ENCODE results near the gene AAGAB.
"Not testable (repeated sequence)": the region's sequence is repeated elsewhere in the genome, so short reads cannot be mapped to it uniquely, and the experiment has no call there.

Gene AAGAB

GRCh38 chr15:67156426-67156825 lies 98.0 kb downstream of the AAGAB start:
- Histone ChIP-seq H3F3A (ENCODE audit: insufficient read depth, low read length) (no peaks in the 10 kb centered on the region), H3K36me3 (replicated peaks; ENCODE audit: insufficient read depth, low read length) (no peaks in the 10 kb centered on the region), H3K27me3 (replicated peaks; ENCODE audit: insufficient read depth, low read length) (no peaks in the 10 kb centered on the region), H4K20me1 (ENCODE audit: insufficient read depth, low read length) (no peaks in the 10 kb centered on the region), H2AFZ (ENCODE audit: low read length) (no peak overlapping the region), H3K4me3 (ENCODE audit: low read length) (no peak overlapping the region), H3K27ac (ENCODE audit: low read length) (no peak overlapping the region), H3K4me2 (ENCODE audit: low read depth, low read length) (no peak overlapping the region), H3K79me2 (ENCODE audit: low read length) (no peaks in the 10 kb centered on the region), H3K9me3 (replicated peaks; ENCODE audit: insufficient read depth, low read length) (no peaks in the 10 kb centered on the region), H3K4me1 (ENCODE audit: low read length) (no peaks in the 10 kb centered on the region), H3K9ac (ENCODE audit: low read length) (no peak overlapping the region), H3K9me2 (replicated peaks; ENCODE audit: insufficient read depth, low read length) (no peaks in the 10 kb centered on the region)
- no peak for DNase-seq
- TF ChIP-seq EZH2phosphoT487 (IDR thresholded peaks at IDR 0.05; ENCODE audit: low read length) = no peak
- TF ChIP-seq EZH2 (optimal IDR thresholded peaks at IDR 0.05; ENCODE audit: low read depth, low read length) = no peak
- TF ChIP-seq CTCF (IDR thresholded peaks at IDR 0.05; ENCODE audit: low read length) = no peak

DNA sequence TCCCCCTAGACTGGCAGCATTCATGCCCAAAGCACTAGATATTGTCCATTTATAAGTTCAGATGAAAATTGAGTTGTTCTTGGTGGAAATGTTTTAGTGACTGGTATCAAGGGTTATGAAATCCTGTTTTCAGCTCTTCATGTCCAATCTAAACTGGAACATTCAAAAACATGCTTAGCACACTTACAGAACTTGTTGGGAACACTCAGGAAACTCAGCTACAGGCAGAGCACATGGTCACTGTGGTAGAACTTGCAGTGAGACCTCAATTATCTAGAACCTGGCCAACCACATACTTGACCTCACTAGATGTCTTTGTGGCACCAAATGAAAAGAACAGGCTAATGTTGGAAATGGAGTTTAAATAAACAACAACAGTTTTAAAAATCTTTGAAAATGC lies 100.2 kb downstream of the AAGAB start:
- H3K4me1 ChIP-seq (ENCODE audit: low read length) = no peaks in the 10 kb centered on the region
- DNase-seq = no peak
- H3K79me2 ChIP-seq (ENCODE audit: low read length) = no peaks in the 10 kb centered on the region
- no peaks in the 10 kb centered on the region for H3K27me3 ChIP-seq (replicated peaks; ENCODE audit: insufficient read depth, low read length)
- no peak overlapping the region for H2AFZ ChIP-seq (ENCODE audit: low read length)
- no peaks in the 10 kb centered on the region for H3F3A ChIP-seq (ENCODE audit: insufficient read depth, low read length)
- no peak for TF ChIP-seq EZH2phosphoT487 (IDR thresholded peaks at IDR 0.05; ENCODE audit: low read length)
- no peaks in the 10 kb centered on the region for H4K20me1 ChIP-seq (ENCODE audit: insufficient read depth, low read length)
- H3K27ac ChIP-seq (ENCODE audit: low read length) = no peak overlapping the region
- no peak overlapping the region for H3K9ac ChIP-seq (ENCODE audit: low read length)
- no peak overlapping the region for H3K4me2 ChIP-seq (ENCODE audit: low read depth, low read length)
- H3K9me3 ChIP-seq (replicated peaks; ENCODE audit: insufficient read depth, low read length) = no peaks in the 10 kb centered on the region
- no peaks in the 10 kb centered on the region for H3K36me3 ChIP-seq (replicated peaks; ENCODE audit: insufficient read depth, low read length)
- H3K9me2 ChIP-seq (replicated peaks; ENCODE audit: insufficient read depth, low read length) = no peaks in the 10 kb centered on the region
- no peak overlapping the region for H3K4me3 ChIP-seq (ENCODE audit: low read length)

DNA sequence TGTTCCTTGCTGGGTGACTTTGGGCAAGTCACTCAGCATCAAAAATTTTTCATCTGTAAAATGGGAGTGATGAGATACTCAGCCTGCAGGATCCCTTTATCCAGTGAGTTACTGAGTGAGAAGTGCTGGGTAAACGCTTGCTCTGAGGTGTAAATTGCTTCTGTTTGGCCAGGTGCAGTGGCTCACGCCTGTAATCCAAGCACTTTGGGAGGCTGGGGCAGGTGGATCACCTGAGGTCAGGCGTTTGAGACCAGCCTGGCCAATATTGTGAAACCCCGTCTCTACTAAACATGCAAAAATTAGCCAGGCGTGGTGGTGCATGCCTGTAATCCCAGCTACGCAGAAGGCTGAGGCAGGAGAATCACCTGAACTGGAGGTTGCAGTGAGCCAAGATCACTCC lies 101.4 kb downstream of the AAGAB start:
- H3F3A ChIP-seq (ENCODE audit: insufficient read depth, low read length); H3K36me3 ChIP-seq (replicated peaks; ENCODE audit: insufficient read depth, low read length); DNase-seq; H3K4me3 ChIP-seq (ENCODE audit: low read length); H2AFZ ChIP-seq (ENCODE audit: low read length); H3K79me2 ChIP-seq (ENCODE audit: low read length); H3K4me1 ChIP-seq (ENCODE audit: low read length); H3K27me3 ChIP-seq (replicated peaks; ENCODE audit: insufficient read depth, low read length); H3K9me3 ChIP-seq (replicated peaks; ENCODE audit: insufficient read depth, low read length); H3K27ac ChIP-seq (ENCODE audit: low read length); H3K9ac ChIP-seq (ENCODE audit: low read length); H3K4me2 ChIP-seq (ENCODE audit: low read depth, low read length); H4K20me1 ChIP-seq (ENCODE audit: insufficient read depth, low read length); H3K9me2 ChIP-seq (replicated peaks; ENCODE audit: insufficient read depth, low read length): not testable (repeated sequence)

GRCh38 chr15:67152429-67152828 lies 102.0 kb downstream of the AAGAB start:
- Histone ChIP-seq H3K9me3 (replicated peaks; ENCODE audit: insufficient read depth, low read length) (no peaks in the 10 kb centered on the region), H3F3A (ENCODE audit: insufficient read depth, low read length) (no peaks in the 10 kb centered on the region), H3K9me2 (replicated peaks; ENCODE audit: insufficient read depth, low read length) (no peaks in the 10 kb centered on the region), H2AFZ (ENCODE audit: low read length) (no peak overlapping the region), H3K79me2 (ENCODE audit: low read length) (peaks cover 3% of the 10 kb centered on the region; the same call in 1 of the 2 replicates), H4K20me1 (ENCODE audit: insufficient read depth, low read length) (no peaks in the 10 kb centered on the region), H3K4me3 (ENCODE audit: low read length) (no peak overlapping the region), H3K36me3 (replicated peaks; ENCODE audit: insufficient read depth, low read length) (no peaks in the 10 kb centered on the region), H3K27ac (ENCODE audit: low read length) (no peak overlapping the region), H3K9ac (ENCODE audit: low read length) (no peak overlapping the region), H3K27me3 (replicated peaks; ENCODE audit: insufficient read depth, low read length) (no peaks in the 10 kb centered on the region), H3K4me1 (ENCODE audit: low read length) (no peaks in the 10 kb centered on the region), H3K4me2 (ENCODE audit: low read depth, low read length) (no peak overlapping the region)
- no peak for DNase-seq
- TF ChIP-seq EZH2 (optimal IDR thresholded peaks at IDR 0.05; ENCODE audit: low read depth, low read length) (no peak), EZH2phosphoT487 (IDR thresholded peaks at IDR 0.05; ENCODE audit: low read length) (no peak), CTCF (IDR thresholded peaks at IDR 0.05; ENCODE audit: low read length) (no peak)
